Colonic mucosa (tissue), 4 donors: ENCODE results near the gene NOS1AP. TPM values are rescaled to one million over a fixed set of nuclear protein-coding genes. Genes with fewer than 3 reads are reported as not detected.

Experiments used
- DNase-seq: peaks from one replicate; pipeline ENCODE4 v3.0.0-alpha.2; 2020
- H3K27ac ChIP-seq: fragments of 200-600 bp; one replicate; pipeline ENCODE4 v1.8.0; 2021
- H3K27me3 ChIP-seq: fragments of 200-600 bp; one replicate; pipeline ENCODE4 v1.8.0; 2021
- H3K36me3 ChIP-seq: fragments of 200-600 bp; one replicate; pipeline ENCODE4 v1.8.0; 2021
- H3K4me1 ChIP-seq: fragments of 200-600 bp; one replicate; pipeline ENCODE4 v1.8.0; 2021; ENCODE audit warnings: mild to moderate bottlenecking
- H3K4me3 ChIP-seq: fragments of 200-600 bp; one replicate; pipeline ENCODE4 v1.8.0; 2021
- H3K9ac ChIP-seq, 2 donors: one replicate each; pipeline ENCODE4 v1.7.0; 2013; ENCODE audit warnings: control low read depth in 2 of 2, low read depth in 2 of 2, low read length in 2 of 2
- H3K9me3 ChIP-seq: fragments of 200-600 bp; one replicate; pipeline ENCODE4 v1.8.0; 2021
- CTCF ChIP-seq: fragments of 200-600 bp; IDR thresholded peaks from one replicate; pipeline ENCODE4 v1.8.0; 2022; ENCODE audit warnings: antibody characterized with exemption, mild to moderate bottlenecking
- intact Hi-C: fragments of 100-400 bp; cut with DNase I; formaldehyde crosslinking; loops from one replicate; pipeline ENCODE4 v1.14.1; 2022
- total RNA-seq, 2 donors: library from RNA; stranded (reverse); fragmentation: NEBNext Ultra II Directional in 1 of 2; extraction: Animal tissue kit (Norgen Biotek cat#: 25700) in 1 of 2; gene quantifications; one replicate each; pipeline ENCODE4 v1.2.1, GENCODE V29; 2021
- donor health status: healthy.
- donor health status: DM: no; HTN: no; CAD: no.
- donor health status: DM: no; HTN: no; CAD: no.

Gene NOS1AP
- total RNA-seq, 2 donors from 2014 or later = 9.0 to 14.4 TPM

- peak; percentile 57 for TF ChIP-seq CTCF
- Histone ChIP-seq H3K9ac (no peak overlapping the region), H3K36me3 (no peaks in the 10 kb centered on the region), H3K27ac (no peak overlapping the region), H3K4me3 (no peak overlapping the region), H3K4me1 (no peaks in the 10 kb centered on the region), H3K27me3 (no peaks in the 10 kb centered on the region), H3K9me3 (no peaks in the 10 kb centered on the region)
- intact Hi-C loops = no loop called here
- DNase-seq = peak; percentile 57
Measured at GRCh38 chr1:162357681-162358266, 288.3 kb downstream of the NOS1AP start.

GRCh38 chr1:162358928-162359327, 289.4 kb downstream of the NOS1AP start:
- intact Hi-C loops = no loop called here
- H3K36me3 ChIP-seq = no peaks in the 10 kb centered on the region
- DNase-seq = peak; percentile 7

GRCh38 chr1:162359523-162360236, 290.2 kb downstream of the NOS1AP start:
- H3K36me3 ChIP-seq = no peaks in the 10 kb centered on the region
- H3K4me3 ChIP-seq = no peak overlapping the region
- TF ChIP-seq CTCF = no peak
- peak; percentile 14 for DNase-seq
- H3K9me3 ChIP-seq = no peaks in the 10 kb centered on the region
- no peaks in the 10 kb centered on the region for H3K4me1 ChIP-seq
- H3K27ac ChIP-seq = peak overlapping the region; percentile 43
- no peaks in the 10 kb centered on the region for H3K27me3 ChIP-seq
- intact Hi-C loops = no loop called here
- no peak overlapping the region for H3K9ac ChIP-seq

More at GRCh38 chr1:162358928-162359327, 289.4 kb downstream of the NOS1AP start:
- Histone ChIP-seq H3K4me3 (no peak overlapping the region), H3K27ac (peak overlapping the region; percentile 43), H3K9ac (no peak overlapping the region), H3K27me3 (no peaks in the 10 kb centered on the region), H3K9me3 (no peaks in the 10 kb centered on the region), H3K4me1 (no peaks in the 10 kb centered on the region)
- TF ChIP-seq CTCF = no peak

- intact Hi-C loops = no loop called here
- DNase-seq = peak; percentile 44
- Histone ChIP-seq H3K36me3 (no peaks in the 10 kb centered on the region), H3K4me3 (peak overlapping the region; percentile 1), H3K27me3 (no peaks in the 10 kb centered on the region), H3K27ac (peak overlapping the region; percentile 43), H3K4me1 (no peaks in the 10 kb centered on the region), H3K9me3 (no peaks in the 10 kb centered on the region), H3K9ac (no peak overlapping the region)
- no peak for TF ChIP-seq CTCF
Measured at GRCh38 chr1:162360237-162360873, 290.9 kb downstream of the NOS1AP start.

- no peak for TF ChIP-seq CTCF
- Histone ChIP-seq H3K4me3 (peak overlapping the region; percentile 1), H3K36me3 (no peaks in the 10 kb centered on the region), H3K4me1 (no peaks in the 10 kb centered on the region), H3K27me3 (no peaks in the 10 kb centered on the region), H3K27ac (peak overlapping the region; percentile 43), H3K9me3 (no peaks in the 10 kb centered on the region), H3K9ac (no peak overlapping the region)
- intact Hi-C loops = no loop called here
- DNase-seq = no peak
Measured at GRCh38 chr1:162360874-162361260, 291.4 kb downstream of the NOS1AP start.
